Osteocyte (in vitro differentiated cells): ENCODE data around the gene CNKSR3. TPM values are rescaled to one million over a fixed set of nuclear protein-coding genes. Genes with fewer than 3 reads are reported as not detected.

Source experiments
- DNase-seq: peaks from one replicate; pipeline ENCODE4 v3.0.0; 2021; ENCODE audit warnings: mixed read lengths; ENCODE audit not compliant: unreplicated experiment; ENCODE audit errors: extremely low spot score
- H3K27ac Mint-ChIP-seq: one replicate; pipeline ENCODE4 v1.8.0; 2021; ENCODE audit warnings: mild to moderate bottlenecking, mixed read lengths; ENCODE audit not compliant: unreplicated experiment
- H3K27me3 Mint-ChIP-seq: one replicate; pipeline ENCODE4 v1.8.0; 2021; ENCODE audit warnings: mixed read lengths; ENCODE audit not compliant: unreplicated experiment
- H3K36me3 Mint-ChIP-seq: one replicate; pipeline ENCODE4 v1.8.0; 2021; ENCODE audit warnings: mixed read lengths; ENCODE audit not compliant: unreplicated experiment
- H3K4me1 Mint-ChIP-seq: one replicate; pipeline ENCODE4 v1.8.0; 2021; ENCODE audit warnings: mixed read lengths; ENCODE audit not compliant: unreplicated experiment
- H3K4me3 Mint-ChIP-seq: one replicate; pipeline ENCODE4 v1.8.0; 2021; ENCODE audit warnings: mild to moderate bottlenecking, moderate library complexity, mixed read lengths; ENCODE audit not compliant: unreplicated experiment
- H3K9me3 Mint-ChIP-seq: one replicate; pipeline ENCODE4 v1.8.0; 2021; ENCODE audit warnings: mixed read lengths; ENCODE audit not compliant: unreplicated experiment
- total RNA-seq: library from RNA; stranded (reverse); gene quantifications from 2 replicates; pipeline ENCODE4 v1.2.1, GENCODE V29; 2021
- TF ChIP-seq, protein P1 (sequence below): fragments of 200-600 bp; sonication (generic); IDR thresholded peaks from 2 replicates; pipeline ENCODE4 v1.5.0; 2021; ENCODE audit warnings: antibody characterized with exemption, mild to moderate bottlenecking, moderate library complexity

CNKSR3 gene
- total RNA-seq, 1 donor from 2014 or later = 14.6 TPM

DNA sequence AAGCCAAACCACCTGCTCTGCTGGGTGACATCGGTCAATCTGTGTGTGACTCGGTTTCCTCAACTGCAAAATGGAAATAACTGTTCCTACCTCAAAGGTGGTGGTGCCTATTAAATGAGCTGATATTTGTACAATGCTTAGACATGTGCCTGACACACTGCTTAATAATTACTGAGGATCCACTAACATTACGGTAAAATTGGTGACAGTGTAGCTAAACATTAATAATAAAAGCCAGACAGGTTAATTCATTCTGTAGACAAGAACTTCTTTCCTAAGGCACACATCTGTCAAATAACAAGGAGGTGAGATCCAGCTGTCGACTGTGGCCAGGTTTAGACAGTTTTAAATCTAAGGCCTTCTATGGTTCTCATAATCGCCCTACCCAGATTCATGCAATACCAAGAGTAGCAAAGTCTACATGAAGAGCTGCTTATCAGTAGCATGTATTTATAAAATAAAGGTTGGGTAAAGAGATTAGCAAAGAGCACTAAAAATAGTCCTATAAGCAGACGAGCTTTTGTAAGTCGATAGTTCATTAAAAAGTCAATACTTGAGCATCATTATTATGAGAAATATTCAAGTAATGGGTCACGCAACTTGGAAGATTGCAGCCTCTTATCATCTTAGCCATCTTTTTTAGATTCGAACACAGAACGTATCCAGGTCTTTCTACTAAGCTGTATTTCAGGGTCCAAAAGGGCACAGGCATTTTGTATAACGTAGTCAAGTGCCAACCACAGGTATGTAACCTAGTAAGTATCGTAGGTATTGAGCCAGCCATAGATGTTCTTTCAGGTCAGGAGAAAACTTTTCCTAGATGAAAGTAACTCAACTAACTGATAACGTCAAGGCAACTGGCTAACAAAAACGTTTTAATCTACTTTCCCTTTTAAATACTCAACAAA lies 3.2 kb downstream of the CNKSR3 start:
- Mint-ChIP-seq H3K27ac (no peak overlapping the region), H3K27me3 (no peaks in the 10 kb centered on the region), H3K9me3 (no peaks in the 10 kb centered on the region), H3K4me3 (peak overlapping the region; percentile 24), H3K36me3 (no peaks in the 10 kb centered on the region), H3K4me1 (peaks cover 37% of the 10 kb centered on the region)
- DNase-seq = no peak
- TF ChIP-seq, protein P1, sequence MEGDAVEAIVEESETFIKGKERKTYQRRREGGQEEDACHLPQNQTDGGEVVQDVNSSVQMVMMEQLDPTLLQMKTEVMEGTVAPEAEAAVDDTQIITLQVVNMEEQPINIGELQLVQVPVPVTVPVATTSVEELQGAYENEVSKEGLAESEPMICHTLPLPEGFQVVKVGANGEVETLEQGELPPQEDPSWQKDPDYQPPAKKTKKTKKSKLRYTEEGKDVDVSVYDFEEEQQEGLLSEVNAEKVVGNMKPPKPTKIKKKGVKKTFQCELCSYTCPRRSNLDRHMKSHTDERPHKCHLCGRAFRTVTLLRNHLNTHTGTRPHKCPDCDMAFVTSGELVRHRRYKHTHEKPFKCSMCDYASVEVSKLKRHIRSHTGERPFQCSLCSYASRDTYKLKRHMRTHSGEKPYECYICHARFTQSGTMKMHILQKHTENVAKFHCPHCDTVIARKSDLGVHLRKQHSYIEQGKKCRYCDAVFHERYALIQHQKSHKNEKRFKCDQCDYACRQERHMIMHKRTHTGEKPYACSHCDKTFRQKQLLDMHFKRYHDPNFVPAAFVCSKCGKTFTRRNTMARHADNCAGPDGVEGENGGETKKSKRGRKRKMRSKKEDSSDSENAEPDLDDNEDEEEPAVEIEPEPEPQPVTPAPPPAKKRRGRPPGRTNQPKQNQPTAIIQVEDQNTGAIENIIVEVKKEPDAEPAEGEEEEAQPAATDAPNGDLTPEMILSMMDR = no peak

DNA sequence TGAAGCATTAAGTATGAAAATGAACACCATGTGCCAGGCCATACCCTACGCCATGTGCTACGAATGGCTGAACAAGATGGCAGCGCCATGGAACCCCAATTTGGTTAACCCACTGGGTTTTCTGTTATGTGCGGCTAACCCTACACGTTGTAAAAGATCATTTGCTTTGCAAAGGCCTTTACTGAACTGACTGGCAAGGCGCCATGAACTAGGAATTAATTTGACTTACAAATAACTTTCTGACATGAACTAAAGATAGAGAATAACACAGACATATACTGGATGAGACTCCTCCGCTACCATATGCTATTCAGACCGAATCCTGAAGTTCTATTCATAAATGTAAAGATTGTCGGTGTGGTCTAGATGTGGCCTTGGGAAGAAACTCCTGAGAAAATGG lies 3.9 kb downstream of the CNKSR3 start:
- H3K4me1 Mint-ChIP-seq = peaks cover 32% of the 10 kb centered on the region
- DNase-seq = no peak
- H3K27me3 Mint-ChIP-seq = no peaks in the 10 kb centered on the region
- no peaks in the 10 kb centered on the region for H3K9me3 Mint-ChIP-seq
- no peaks in the 10 kb centered on the region for H3K36me3 Mint-ChIP-seq
- no peak overlapping the region for H3K4me3 Mint-ChIP-seq
- TF ChIP-seq, protein P1 = no peak
- no peak overlapping the region for H3K27ac Mint-ChIP-seq

DNA sequence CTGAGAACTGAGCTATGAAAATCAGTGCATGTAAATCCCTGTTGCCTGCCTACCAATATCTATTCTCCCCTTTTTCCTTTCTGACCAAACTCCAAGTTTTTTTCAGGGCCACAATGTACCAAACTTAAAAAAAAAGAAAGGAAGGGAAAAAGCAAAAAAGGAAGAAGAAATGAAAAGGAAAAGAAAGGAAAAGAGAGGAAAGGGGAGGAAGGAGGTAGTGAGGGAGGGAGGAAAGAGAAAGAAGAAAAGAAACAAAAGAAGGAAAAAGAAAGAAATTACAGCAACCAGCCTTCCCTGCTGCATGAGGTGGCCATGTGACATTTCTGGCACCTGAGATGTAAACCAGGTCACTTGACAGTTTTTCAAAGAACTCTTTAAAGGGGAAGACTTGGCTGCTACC lies 4.4 kb downstream of the CNKSR3 start:
- Mint-ChIP-seq H3K36me3 (no peaks in the 10 kb centered on the region), H3K9me3 (no peaks in the 10 kb centered on the region), H3K27ac (no peak overlapping the region), H3K27me3 (no peaks in the 10 kb centered on the region), H3K4me1 (peaks cover 28% of the 10 kb centered on the region), H3K4me3 (no peak overlapping the region)
- TF ChIP-seq, protein P1 = no peak
- no peak for DNase-seq

DNA sequence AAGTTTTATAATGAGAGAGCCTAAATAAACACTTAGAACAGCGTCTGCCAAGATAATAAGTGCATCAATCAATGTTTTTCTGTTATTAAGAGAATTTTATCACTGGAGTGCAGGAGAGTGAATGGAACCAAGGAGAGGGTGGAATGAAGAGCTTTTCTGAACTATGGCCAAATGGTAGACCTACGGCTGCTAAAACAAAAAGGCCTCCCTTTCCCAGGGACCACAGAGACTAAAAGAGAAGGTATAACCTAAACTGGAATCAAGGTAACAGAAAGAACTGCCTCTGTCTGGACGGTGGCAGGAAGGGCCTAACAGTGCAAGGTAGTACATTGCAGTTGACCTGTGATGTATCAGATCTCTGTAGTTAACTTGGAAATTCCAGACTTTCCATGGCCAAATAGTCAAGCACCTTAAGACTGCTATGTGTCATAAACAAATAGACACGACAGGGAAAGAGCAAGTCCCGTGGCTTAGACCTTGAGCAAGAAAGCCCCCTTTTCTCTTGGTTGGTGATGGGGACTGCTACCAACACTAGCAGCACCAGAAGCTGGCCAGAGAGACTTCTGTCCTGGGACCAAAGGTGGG lies 5.5 kb downstream of the CNKSR3 start:
- H3K4me1 Mint-ChIP-seq = peaks cover 28% of the 10 kb centered on the region
- H3K27me3 Mint-ChIP-seq = no peaks in the 10 kb centered on the region
- no peak overlapping the region for H3K4me3 Mint-ChIP-seq
- H3K9me3 Mint-ChIP-seq = no peaks in the 10 kb centered on the region
- no peak overlapping the region for H3K27ac Mint-ChIP-seq
- TF ChIP-seq, protein P1 = no peak
- no peaks in the 10 kb centered on the region for H3K36me3 Mint-ChIP-seq
- DNase-seq = no peak

DNA sequence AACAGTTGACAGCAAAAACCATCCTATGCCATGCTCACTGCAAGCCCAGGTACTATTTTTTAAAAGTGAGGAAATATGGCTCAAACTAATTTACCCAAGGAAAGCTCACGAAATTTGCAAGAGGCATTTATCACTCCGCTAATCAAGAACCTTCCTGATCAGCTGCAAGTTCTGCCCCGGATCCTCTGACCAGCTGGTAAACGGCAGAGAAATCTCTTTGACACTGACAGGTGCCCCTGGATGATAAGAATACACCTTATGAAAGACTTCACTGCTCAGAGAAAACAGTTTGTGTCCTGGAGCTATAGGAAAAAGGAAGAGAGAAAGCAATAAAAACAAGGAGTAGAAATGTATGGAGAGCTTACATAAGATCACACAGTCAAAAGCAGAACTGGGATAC lies 6.4 kb downstream of the CNKSR3 start:
- TF ChIP-seq, protein P1 = no peak
- no peak overlapping the region for H3K4me3 Mint-ChIP-seq
- H3K36me3 Mint-ChIP-seq = peaks cover 3% of the 10 kb centered on the region
- no peaks in the 10 kb centered on the region for H3K9me3 Mint-ChIP-seq
- peaks cover 26% of the 10 kb centered on the region for H3K4me1 Mint-ChIP-seq
- H3K27ac Mint-ChIP-seq = no peak overlapping the region
- no peaks in the 10 kb centered on the region for H3K27me3 Mint-ChIP-seq
- no peak for DNase-seq
